Right lung (tissue), 5 donors: Measurements from ENCODE around the gene FARS2. TPM values are rescaled to one million over a fixed set of nuclear protein-coding genes. Genes with fewer than 3 reads are reported as not detected.
A peak's percentile ranks its signal among the peaks of the same experiment; 100 is the strongest.

Experiments used
- DNase-seq, 2 donors: peaks; one replicate each; pipeline ENCODE4 v3.0.0-alpha.2; 2013
- polyA plus RNA-seq, 5 donors: library from polyadenylated mRNA; unstranded; fragments of 120-200 nt; gene quantifications; one replicate each; pipeline versions ENCODE4 v1.2.1 to v1.2.3, GENCODE V29; 2013; ENCODE audit warnings: inconsistent platforms in 1 of 5, low replicate concordance in 1 of 5; ENCODE audit not compliant: insufficient read length in 5 of 5, insufficient read depth in 1 of 5

FARS2 gene
- polyA plus RNA-seq, 5 donors, result 15.8 to 18.7 (median 18.0) TPM

GRCh38 chr6:5318617-5319272 is 57.4 kb downstream of the FARS2 start:
- DNase-seq, result no peak

GRCh38 chr6:5323979-5324378 is 62.7 kb downstream of the FARS2 start:
- DNase-seq, result no peak

GRCh38 chr6:5325173-5325572 is 63.9 kb downstream of the FARS2 start:
- no peak for DNase-seq

GRCh38 chr6:5326022-5326641 is 64.8 kb downstream of the FARS2 start:
- DNase-seq, result no peak

- DNase-seq, result no peak
Measured at GRCh38 chr6:5328800-5329199, 67.5 kb downstream of the FARS2 start.

GRCh38 chr6:5331845-5332442 is 70.6 kb downstream of the FARS2 start:
- no peak for DNase-seq

GRCh38 chr6:5333658-5334057 is 72.3 kb downstream of the FARS2 start:
- no peak for DNase-seq

GRCh38 chr6:5334341-5334740 is 73.0 kb downstream of the FARS2 start:
- DNase-seq, result no peak

GRCh38 chr6:5335020-5335419 is 73.7 kb downstream of the FARS2 start:
- DNase-seq, result no peak

GRCh38 chr6:5337573-5337972 is 76.3 kb downstream of the FARS2 start:
- DNase-seq, result no peak

- DNase-seq, result no peak
Measured at GRCh38 chr6:5338177-5338960, 77.1 kb downstream of the FARS2 start.

- DNase-seq, result no peak
Measured at GRCh38 chr6:5339786-5340185, 78.5 kb downstream of the FARS2 start.

- DNase-seq, result no peak
Measured at GRCh38 chr6:5341845-5342244, 80.5 kb downstream of the FARS2 start.

- DNase-seq, result no peak
Measured at GRCh38 chr6:5343998-5344397, 82.7 kb downstream of the FARS2 start.

- no peak for DNase-seq
Measured at GRCh38 chr6:5345324-5345723, 84.0 kb downstream of the FARS2 start.

- DNase-seq, result no peak
Measured at GRCh38 chr6:5351552-5352210, 90.4 kb downstream of the FARS2 start.

- DNase-seq, result no peak
Measured at GRCh38 chr6:5353971-5354370, 92.7 kb downstream of the FARS2 start.

GRCh38 chr6:5357486-5357885 is 96.2 kb downstream of the FARS2 start:
- DNase-seq, result no peak

GRCh38 chr6:5359417-5359816 is 98.1 kb downstream of the FARS2 start:
- DNase-seq, result no peak

- DNase-seq, result peak; percentile 19
Measured at GRCh38 chr6:5361396-5361795, 100.1 kb downstream of the FARS2 start.

- no peak for DNase-seq
Measured at GRCh38 chr6:5365436-5366195, 104.3 kb downstream of the FARS2 start.
